HEK293T (cell line): ENCODE results near the gene DTD1.

Experiments used
- ARNT ChIP-seq: fragments of 450-650 bp; IDR thresholded peaks from 2 replicates; pipeline ENCODE4 v1.6.1; 2017; ENCODE audit warnings: mild to moderate bottlenecking
- BHLHE40 ChIP-seq: fragments of 450-650 bp; IDR thresholded peaks from 2 replicates; pipeline ENCODE4 v1.6.1; 2016; ENCODE audit warnings: mild to moderate bottlenecking, moderate library complexity, borderline replicate concordance
- ELF4 ChIP-seq: fragments of 450-650 bp; IDR thresholded peaks from 2 replicates; pipeline ENCODE4 v1.6.1; 2017; ENCODE audit warnings: antibody characterized with exemption
- FOXA1 ChIP-seq: fragments of 450-650 bp; IDR thresholded peaks from 2 replicates; pipeline ENCODE4 v1.6.1; 2016; ENCODE audit warnings: mild to moderate bottlenecking
- FOXK2 ChIP-seq: fragments of 450-650 bp; IDR thresholded peaks from 2 replicates; pipeline ENCODE4 v1.6.1; 2016; ENCODE audit warnings: mild to moderate bottlenecking
- FOXM1 ChIP-seq: fragments of 450-650 bp; IDR thresholded peaks from 2 replicates; pipeline ENCODE4 v1.6.1; 2017; ENCODE audit warnings: mild to moderate bottlenecking, borderline replicate concordance
- HDGF ChIP-seq: fragments of 450-650 bp; IDR thresholded peaks from 2 replicates; pipeline ENCODE4 v1.6.1; 2017; ENCODE audit warnings: antibody characterized with exemption, borderline replicate concordance
- L3MBTL2 ChIP-seq: fragments of 450-650 bp; conservative IDR thresholded peaks from 2 replicates; pipeline ENCODE4 v1.6.1; 2016; ENCODE audit warnings: mild to moderate bottlenecking
- NFRKB ChIP-seq: fragments of 450-650 bp; IDR thresholded peaks from 2 replicates; pipeline ENCODE4 v1.6.1; 2016; ENCODE audit warnings: mild to moderate bottlenecking, moderate library complexity
- PKNOX1 ChIP-seq: fragments of 450-650 bp; IDR thresholded peaks from 2 replicates; pipeline ENCODE4 v1.6.1; 2016
- SP1 ChIP-seq: fragments of 450-650 bp; IDR thresholded peaks from 2 replicates; pipeline ENCODE4 v1.6.1; 2017
- SUZ12 ChIP-seq: fragments of 450-650 bp; IDR thresholded peaks from 2 replicates; pipeline ENCODE4 v1.6.1; 2016; ENCODE audit warnings: mild to moderate bottlenecking

GRCh38 chr20:18650224-18650623, 62.4 kb downstream of the DTD1 start:
- no peak for TF ChIP-seq SP1
- TF ChIP-seq NFRKB, result no peak
- TF ChIP-seq FOXM1, result no peak
- TF ChIP-seq ELF4, result no peak
- no peak for TF ChIP-seq HDGF
- TF ChIP-seq SUZ12, result no peak
- no peak for TF ChIP-seq FOXK2
- no peak for TF ChIP-seq L3MBTL2
- no peak for TF ChIP-seq BHLHE40
- TF ChIP-seq PKNOX1, result no peak
- no peak for TF ChIP-seq ARNT
- no peak for TF ChIP-seq FOXA1
